GM21825 (cell line): Measurements from ENCODE around the gene LLGL2.
A peak's percentile ranks its signal among the peaks of the same experiment; 100 is the strongest.
"Not testable (repeated sequence)": the region's sequence is repeated elsewhere in the genome, so short reads cannot be mapped to it uniquely, and the experiment has no call there.

Experiments used
- ATAC-seq: cut with Tn5 transposase; IDR thresholded peaks from one replicate; pipeline ENCODE4 v1.9.1; 2021; ENCODE audit warnings: mild to moderate bottlenecking, moderate library complexity; ENCODE audit not compliant: unreplicated experiment

LLGL2 gene

GRCh38 chr17:75568412-75569255 is 43.1 kb downstream of the LLGL2 start:
- ATAC-seq: no peak

DNA sequence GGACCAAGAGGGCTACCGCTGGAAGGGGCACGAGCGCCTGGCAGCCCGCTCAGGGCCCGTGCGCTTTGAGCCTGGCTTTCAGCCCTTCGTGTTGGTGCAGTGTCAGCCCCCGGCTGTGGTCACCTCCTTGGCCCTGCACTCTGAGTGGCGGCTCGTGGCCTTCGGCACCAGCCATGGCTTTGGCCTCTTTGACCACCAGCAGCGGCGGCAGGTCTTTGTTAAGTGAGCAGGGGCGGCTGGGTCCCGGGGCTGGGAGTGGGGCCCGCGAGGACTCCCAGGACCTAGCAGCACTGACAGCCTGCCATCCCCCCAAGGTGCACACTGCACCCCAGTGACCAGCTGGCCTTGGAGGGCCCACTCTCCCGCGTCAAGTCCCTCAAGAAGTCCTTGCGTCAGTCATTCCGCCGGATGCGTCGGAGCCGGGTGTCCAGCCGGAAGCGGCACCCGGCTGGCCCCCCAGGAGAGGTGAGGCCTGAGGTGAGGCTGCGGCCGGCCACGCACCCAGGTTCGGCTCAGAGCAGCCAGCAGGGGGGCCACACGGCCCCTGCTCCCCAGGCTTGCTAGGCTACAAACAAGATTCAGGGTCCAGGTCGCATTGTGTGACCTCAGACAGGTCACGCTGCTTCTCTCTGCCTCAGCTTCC is 44.7 kb downstream of the LLGL2 start:
- ATAC-seq: no peak

- ATAC-seq: no peak
Measured at GRCh38 chr17:75570772-75571171, 45.3 kb downstream of the LLGL2 start.

DNA sequence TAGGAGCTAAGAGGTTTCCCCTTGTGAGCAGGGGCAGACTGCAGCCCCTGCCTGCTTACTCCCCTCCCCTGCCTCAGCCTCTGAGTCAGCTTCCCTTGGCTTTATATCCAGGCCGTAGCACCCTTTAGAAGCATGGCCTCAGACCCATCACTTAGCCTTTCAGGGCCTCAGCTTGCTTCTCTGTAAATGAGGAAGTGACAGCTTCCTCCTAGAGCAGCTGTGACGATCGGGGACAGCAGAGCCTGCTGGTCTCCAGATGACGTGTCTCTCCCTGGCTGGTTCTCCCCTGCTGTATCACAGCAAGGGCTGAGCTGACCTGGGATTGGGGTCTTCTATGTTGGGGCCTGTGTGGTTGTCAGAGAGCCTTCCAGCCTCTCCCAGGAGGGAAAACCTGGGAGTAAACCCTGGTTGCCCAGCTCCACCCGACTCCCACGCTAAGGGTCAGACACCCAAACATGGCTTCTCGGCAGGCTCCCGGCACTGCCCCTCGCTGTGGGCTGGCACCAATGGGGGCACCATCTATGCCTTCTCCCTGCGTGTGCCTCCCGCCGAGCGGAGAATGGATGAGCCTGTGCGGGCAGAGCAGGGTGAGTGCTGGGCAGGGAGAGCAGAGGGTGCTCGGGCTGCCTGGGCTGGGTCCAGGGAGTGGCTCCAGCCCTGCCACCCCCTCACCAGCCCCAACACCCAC is 45.8 kb downstream of the LLGL2 start:
- no peak for ATAC-seq

DNA sequence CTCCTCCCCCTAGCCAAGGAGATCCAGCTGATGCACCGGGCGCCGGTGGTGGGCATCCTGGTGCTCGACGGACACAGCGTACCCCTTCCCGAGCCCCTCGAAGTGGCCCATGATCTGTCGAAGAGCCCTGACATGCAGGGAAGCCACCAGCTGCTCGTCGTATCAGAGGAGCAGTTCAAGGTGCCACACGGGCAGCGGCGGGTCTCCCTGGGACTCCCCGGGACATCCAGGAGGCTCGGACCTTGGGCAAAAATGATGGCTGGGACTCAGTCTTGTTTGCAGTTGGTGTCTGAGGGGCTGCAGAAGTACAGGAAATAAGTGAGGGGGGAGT is 46.4 kb downstream of the LLGL2 start:
- no peak for ATAC-seq

GRCh38 chr17:75572713-75573539 is 47.4 kb downstream of the LLGL2 start:
- ATAC-seq: no peak

DNA sequence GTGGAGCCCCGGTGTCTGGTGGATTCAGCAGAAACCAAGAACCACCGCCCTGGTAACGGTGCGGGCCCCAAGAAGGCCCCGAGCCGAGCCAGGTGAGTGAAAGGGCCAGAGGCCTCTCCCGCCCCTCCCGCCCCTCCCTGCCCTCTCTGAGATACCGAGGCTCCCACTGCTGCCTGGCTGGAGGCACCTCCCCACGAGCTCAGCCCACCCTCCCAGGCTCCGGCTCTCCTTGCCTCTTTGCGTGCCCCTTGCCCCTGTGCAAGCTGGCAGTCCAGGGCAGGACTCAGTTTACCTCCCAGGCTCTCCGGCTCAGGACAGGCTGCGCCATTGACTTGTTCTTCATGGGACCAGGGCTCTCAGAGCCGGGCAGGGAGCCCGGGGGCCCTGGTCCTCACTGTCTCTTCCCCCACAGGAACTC is 48.1 kb downstream of the LLGL2 start:
- ATAC-seq: no peak

DNA sequence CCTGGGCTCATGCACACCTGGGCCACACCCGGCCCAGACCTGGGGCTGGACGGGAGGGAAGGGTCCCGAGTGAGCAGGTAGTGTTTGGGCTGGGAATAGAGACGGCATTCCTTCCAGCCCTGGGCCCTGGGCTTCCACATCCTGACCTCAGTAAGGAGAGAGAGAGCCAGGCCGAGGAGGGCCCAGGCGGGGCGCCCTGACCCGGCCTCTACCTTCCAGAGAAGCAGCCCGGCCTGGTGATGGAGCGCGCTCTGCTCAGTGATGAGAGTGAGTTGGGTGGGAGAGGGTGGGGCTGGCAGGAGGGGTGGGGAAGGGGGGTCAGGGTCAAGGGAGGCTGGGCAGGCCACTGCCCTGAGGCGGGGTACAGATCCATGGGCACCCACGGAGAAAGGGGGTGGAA is 48.5 kb downstream of the LLGL2 start:
- no peak for ATAC-seq

DNA sequence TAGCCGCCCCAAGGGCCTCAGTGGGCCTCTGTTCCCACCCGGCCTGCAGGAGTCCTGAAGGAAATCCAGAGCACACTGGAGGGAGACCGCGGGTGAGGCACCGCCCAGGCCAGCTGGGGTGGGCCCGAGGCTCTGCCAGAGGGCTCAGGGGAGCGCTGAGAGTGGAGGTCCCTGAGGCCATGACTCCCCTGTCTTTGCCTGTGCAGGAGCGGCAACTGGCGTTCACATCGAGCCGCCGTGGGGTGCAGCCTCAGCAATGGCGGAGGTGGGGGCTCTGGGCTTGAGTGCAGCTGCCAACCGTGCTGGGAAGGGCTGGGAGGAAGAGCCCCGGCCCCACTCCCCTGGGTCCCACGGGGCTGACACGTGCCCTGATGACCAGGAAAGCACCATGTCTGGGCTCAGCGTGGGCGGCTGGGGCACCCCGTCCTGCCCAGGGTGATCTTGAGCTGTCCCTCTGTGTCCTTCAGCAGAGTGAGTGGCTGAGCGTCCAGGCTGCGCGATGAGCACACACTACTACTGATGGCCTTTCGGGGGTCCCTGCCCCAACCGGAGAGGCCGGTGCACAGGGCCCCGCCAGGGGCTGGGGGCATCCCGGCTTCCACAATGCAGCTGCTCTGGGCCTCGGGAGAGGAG is 49.0 kb downstream of the LLGL2 start:
- no peak for ATAC-seq

DNA sequence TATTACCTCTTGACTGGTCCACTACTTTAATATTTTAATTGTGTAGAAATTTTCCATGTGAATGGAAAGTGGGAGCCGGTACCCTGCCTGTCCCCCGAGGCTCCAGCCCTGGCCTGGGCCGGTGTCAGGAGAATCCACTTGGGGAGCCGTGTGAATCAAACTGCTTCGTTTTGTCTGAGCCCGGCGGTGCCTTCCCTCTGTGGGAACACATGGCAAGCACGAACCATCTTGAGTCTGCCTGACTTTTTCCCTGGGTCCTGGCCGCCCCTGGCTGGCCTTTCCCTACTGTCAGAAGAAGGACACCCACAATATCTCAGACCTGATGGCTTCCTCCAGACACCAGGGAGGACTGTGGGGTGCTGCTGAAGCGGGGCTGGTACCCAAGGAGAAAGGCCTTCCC is 49.7 kb downstream of the LLGL2 start:
- no peak for ATAC-seq

DNA sequence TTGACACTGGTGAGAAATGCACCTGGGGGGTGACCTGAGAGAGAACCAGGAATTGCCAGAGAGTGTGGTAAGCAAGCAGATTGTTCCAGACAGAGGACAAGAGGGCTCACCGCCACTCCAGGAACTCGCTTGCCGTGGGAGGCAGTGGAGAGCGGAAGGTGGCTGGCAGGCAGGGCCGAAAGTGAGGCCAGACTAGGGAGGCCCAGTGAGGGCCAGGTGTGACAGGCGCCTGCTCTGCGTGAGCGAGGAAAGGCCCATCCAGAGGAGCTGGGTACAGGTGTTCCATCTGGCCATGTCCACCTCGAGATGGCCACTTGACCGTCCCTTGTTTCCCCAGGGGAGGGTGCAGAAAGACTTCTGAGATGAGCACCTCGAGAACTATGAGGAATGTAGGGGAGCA is 50.2 kb downstream of the LLGL2 start:
- ATAC-seq: no peak

- no peak for ATAC-seq
Measured at GRCh38 chr17:75576661-75577060, 51.2 kb downstream of the LLGL2 start.

- ATAC-seq: not testable (repeated sequence)
Measured at GRCh38 chr17:75581121-75581725, 55.7 kb downstream of the LLGL2 start.

- not testable (repeated sequence) for ATAC-seq
Measured at GRCh38 chr17:75583197-75583596, 57.7 kb downstream of the LLGL2 start.

- no peak for ATAC-seq
Measured at GRCh38 chr17:75584849-75585175, 59.3 kb downstream of the LLGL2 start.

DNA sequence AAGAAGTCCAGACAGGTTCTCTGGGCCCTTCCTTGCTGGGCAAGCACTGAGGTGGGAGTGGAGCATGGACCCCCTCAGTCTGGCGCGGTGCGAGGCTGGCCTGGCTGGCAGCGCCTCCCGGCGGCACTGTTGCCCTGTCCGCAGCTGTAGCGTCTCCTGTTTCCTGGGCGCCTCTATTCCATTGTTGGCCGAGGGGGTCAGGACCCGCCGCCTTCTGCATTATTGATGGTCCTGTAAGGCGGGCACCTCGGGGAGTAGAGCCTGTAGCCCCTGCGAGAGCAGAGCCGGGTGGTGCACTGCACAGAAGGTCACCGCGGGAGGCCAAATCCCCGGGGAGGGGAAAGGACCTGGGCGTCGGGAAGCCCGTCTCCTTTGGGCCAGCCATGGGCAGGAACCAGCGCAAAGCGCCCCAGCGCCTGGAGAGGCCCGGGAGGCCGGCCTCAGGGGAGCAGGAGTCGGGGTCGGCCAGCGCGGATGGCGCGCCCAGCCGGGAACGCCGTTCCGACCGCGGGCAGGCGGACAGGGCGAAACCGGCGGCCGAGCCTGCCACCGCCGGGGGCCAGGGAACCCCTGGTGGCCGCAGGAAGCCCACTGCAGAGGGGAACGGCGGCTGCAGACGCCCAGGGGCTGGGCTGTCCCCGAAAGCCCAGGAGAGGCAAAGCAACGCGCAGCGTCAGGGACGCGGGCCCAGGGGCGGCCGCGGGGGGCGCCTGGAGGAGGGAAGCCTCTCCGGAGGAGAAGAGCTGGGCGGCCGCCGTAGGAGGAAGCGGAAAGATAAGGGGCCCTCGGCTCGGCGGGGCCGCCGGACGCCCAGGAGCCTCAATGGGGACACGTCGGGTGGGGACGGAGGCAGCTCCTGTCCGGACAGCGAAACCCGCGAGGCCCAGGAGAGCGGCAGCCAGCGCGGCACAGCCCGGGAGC is 62.4 kb downstream of the LLGL2 start, which contains the start of gene MYO15B:
Gene MYO15B (plus strand): TSS at position 126 of the 921 bp plus-strand sequence. CDS start 258 bp downstream, at position 384.
- ATAC-seq: peak; percentile 9

DNA sequence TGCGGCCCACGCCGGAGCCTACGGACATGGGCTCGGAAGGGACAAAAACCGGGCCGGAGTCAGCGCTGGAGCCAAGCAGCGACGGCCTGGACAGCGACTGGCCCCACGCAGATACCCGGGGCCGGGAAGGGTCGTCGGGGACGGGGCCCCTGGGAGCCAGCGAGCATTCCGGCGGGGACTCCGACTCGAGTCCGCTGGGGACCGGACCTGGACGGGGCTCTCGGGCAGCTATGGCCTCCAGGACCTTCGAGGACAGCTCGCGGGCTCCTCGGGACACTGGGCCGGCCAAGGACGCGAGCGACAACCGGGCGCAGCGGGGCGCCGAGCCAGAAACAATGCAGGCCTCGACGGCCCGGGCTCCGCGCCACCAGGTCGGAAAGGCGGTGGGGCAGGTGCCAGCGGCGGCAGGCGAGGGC is 63.1 kb downstream of the LLGL2 start:
- ATAC-seq: peak; percentile 7

DNA sequence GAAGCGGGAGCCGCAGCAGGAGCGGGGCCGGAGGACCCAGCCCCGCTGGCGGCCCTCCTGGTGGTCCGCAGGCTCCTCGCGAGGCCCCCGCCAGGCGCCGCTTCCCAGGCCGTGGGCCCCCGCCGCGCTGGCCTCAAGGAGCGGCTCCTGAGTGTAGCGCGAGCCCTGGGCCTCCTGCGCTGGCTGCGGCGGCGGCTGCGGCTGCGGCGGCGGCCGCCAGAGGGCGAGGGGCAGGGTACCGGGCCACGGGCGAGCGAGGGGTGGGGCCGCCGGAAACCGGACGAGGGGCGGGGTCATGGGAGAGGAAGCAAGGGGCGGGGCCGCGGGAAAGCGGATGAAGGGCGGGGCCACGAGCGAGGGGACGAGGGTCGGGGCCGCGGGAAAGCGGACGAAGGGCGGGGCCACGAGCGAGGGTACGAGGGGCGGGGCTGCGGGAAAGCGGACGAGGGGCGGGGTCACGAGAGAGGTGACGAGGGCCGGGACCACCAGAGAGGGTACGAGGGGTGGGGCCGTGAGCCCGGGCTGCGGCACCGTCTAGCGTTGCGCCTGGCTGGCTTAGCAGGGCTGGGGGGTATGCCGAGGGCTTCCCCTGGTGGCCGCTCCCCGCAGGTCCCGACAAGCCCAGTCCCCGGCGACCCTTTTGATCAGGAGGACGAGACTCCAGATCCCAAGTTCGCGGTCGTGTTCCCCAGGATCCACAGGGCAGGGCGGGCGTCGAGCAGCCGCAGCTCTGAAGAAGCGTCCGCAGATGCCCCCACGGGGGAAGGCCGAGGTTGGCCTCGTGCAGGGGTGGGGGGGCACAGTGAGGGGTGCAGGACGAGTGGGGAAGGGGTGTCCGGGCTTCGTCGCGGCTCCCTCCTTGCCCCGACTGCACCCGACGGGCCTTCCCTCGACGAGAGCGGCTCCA is 63.8 kb downstream of the LLGL2 start:
- peak; percentile 51 for ATAC-seq
